Amniotic epithelial cell (primary cell): Measurements from ENCODE around the gene TMEM208.

Experiments
- DNase-seq: peaks from one replicate; pipeline ENCODE4 v3.0.0-alpha.2; 2010; ENCODE audit warnings: low read depth

The TMEM208 gene

GRCh38 chr16:67250045-67250327 lies 23.1 kb downstream of the TMEM208 start:
- no peak for DNase-seq

- DNase-seq = no peak
Measured at GRCh38 chr16:67252609-67253497, 25.9 kb downstream of the TMEM208 start.

GRCh38 chr16:67254801-67255552 lies 28.0 kb downstream of the TMEM208 start:
- DNase-seq = no peak

- no peak for DNase-seq
Measured at GRCh38 chr16:67255553-67256221, 28.8 kb downstream of the TMEM208 start.

- DNase-seq = no peak
Measured at GRCh38 chr16:67256701-67257230, 29.8 kb downstream of the TMEM208 start.

GRCh38 chr16:67257486-67258160 lies 30.7 kb downstream of the TMEM208 start:
- no peak for DNase-seq

GRCh38 chr16:67258161-67258835 lies 31.4 kb downstream of the TMEM208 start:
- DNase-seq = no peak

- no peak for DNase-seq
Measured at GRCh38 chr16:67259705-67260104, 32.8 kb downstream of the TMEM208 start.

- DNase-seq = peak; percentile 51
Measured at GRCh38 chr16:67260426-67261063, 33.6 kb downstream of the TMEM208 start.

GRCh38 chr16:67263201-67263600 lies 36.3 kb downstream of the TMEM208 start:
- no peak for DNase-seq

- no peak for DNase-seq
Measured at GRCh38 chr16:67264277-67264676, 37.3 kb downstream of the TMEM208 start.

GRCh38 chr16:67264866-67265265 lies 37.9 kb downstream of the TMEM208 start:
- DNase-seq = no peak

GRCh38 chr16:67265834-67266233 lies 38.9 kb downstream of the TMEM208 start:
- no peak for DNase-seq

- DNase-seq = peak; percentile 95
Measured at GRCh38 chr16:67268136-67268579, 41.2 kb downstream of the TMEM208 start.

- peak; percentile 56 for DNase-seq
Measured at GRCh38 chr16:67269766-67270165, 42.8 kb downstream of the TMEM208 start.

GRCh38 chr16:67270931-67271338 lies 44.0 kb downstream of the TMEM208 start:
- no peak for DNase-seq

GRCh38 chr16:67271446-67271845 lies 44.5 kb downstream of the TMEM208 start:
- no peak for DNase-seq

- no peak for DNase-seq
Measured at GRCh38 chr16:67275321-67275720, 48.4 kb downstream of the TMEM208 start.

- peak; percentile 99 for DNase-seq
Measured at GRCh38 chr16:67277294-67277998, 50.5 kb downstream of the TMEM208 start.
